Stimulated activated CD4-positive, alpha-beta T cell treated with anti-CD3 and anti-CD28 coated beads, Interleukin-4, amount 100 ng/mL, for 4 hours (primary cell): Measurements from ENCODE around the gene MAN2A1.
"Not testable (repeated sequence)": the region's sequence is repeated elsewhere in the genome, so short reads cannot be mapped to it uniquely, and the experiment has no call there.

Experiments used
- DNase-seq, 2 experiments: peaks; one replicate each; pipeline ENCODE4 v3.0.0-alpha.2; 2020

Gene MAN2A1

DNA sequence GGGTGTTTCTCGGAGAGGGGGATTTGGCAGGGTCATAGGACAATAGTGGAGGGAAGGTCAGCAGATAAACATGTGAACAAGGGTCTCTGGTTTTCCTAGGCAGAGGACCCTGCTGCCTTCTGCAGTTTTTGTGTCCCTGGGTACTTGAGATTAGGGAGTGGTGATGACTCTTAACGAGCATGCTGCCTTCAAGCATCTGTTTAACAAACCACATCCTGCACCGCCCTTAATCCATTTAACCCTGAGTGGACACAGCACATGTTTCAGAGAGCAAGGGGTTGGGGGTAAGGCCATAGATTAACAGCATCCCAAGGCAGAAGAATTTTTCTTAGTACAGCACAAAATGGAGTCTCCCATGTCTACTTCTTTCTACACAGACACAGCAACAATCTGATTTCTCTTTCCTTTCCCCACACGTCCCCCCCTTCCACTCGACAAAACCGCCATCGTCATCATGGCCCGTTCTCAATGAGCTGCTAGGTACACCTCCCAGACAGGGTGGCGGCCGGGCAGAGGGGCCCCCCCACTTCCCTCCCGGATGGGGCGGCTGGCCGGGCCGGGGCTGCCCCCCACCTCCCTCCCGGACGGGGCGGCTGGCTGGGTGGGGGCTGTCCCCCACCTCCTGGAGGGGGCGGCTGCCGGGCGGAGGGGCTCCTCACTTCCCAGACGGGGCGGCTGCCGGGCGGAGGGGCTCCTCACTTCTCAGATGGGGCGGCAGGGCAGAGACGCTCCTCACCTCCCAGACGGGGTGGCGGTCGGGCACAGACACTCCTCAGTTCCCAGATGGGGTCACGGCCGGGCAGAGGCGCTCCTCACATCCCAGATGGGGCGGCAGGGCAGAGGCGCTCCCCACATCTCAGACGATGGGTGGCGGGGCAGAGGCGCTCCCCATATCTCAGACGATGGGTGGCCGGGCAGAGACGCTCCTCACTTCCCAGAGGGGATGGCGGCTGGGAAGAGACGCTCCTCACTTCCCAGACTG is 142.8 kb downstream of the MAN2A1 start:
- DNase-seq: not testable (repeated sequence)

DNA sequence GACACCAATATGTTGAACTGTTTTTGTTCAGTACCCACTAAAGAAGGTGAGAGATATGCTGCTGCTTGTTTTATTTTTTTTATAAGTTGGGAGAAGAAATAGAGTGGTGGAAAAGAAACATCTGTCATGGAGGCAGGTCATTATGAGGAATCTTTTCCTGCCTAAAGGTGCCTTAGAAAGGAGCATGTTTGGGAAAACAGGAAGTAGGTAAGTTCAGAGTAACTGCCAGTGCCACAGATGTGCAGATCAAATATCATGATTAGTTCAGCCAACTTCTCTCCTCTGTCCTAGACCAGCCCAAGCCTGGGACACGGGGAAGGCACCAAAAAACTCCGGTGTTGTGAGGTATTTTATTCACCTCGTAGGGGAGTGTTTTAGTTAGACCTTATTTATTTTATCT is 144.2 kb downstream of the MAN2A1 start:
- DNase-seq: no peak

DNA sequence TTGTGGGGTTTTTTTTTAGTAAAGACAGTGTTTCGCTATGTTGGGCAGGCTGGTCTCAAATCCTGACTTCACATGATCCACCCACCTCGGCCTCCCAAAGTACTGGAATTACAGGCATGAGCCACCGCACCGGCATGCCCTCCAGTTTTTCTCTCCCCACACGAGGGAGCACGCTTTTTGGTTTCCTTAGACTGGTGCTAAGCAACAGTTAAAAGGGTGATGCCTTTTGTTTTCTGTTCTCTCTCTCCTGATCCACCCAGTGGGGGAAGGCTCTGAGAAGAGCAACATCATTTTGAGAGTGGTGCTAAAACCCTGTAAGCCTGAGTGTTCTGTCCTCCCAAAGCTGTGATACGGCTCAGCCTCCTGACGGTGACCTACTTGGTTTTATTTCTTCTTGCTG is 146.6 kb downstream of the MAN2A1 start:
- DNase-seq: no peak

DNA sequence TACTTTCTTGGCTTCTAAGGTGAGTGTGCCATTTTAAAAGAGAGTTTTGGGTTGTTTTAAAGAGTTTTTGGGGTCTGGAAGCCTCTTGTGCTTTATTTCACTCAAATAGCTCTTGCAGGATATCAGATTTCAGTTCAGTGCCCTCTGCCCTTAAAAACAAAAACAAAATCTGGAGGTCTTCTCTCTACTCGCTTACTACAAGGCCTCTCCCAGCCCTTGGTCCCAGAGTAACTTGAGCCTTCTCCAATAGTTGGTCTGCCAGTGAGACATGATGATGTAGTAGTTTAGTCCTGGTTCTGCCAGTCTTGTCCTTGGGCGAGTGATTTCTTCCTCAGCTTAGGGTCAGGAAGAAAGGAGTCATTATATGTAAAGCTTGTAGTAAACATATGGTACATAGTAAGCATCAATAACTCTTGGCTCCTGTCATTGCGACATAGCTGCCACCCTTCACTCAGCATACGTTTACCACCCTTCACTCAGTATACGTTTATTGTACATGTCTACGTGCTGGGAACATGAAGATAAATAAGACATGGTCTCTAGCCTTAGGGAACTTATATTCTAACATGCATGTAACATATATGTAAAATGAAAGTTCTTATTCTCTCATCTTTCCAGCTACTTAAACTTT is 147.6 kb downstream of the MAN2A1 start:
- no peak for DNase-seq

DNA sequence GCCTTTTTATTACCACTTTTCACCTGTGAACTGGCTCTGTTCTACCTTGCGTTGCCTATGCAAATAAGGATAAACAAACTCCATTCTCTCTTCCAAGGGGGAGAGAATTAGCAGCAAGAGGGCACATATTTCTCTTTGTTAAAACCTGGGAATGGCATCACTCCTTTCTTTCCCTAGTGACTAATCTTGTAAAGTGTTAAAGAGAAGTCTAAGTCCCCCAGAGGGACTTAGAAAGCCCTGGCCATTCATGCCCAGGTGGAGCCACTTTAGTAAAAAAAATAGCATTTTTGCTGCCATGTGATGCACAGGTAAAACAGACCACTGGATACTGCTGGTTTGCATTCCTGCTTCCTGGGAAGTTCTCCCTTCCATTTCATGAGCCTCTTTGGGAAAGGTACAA is 148.4 kb downstream of the MAN2A1 start:
- DNase-seq: no peak

DNA sequence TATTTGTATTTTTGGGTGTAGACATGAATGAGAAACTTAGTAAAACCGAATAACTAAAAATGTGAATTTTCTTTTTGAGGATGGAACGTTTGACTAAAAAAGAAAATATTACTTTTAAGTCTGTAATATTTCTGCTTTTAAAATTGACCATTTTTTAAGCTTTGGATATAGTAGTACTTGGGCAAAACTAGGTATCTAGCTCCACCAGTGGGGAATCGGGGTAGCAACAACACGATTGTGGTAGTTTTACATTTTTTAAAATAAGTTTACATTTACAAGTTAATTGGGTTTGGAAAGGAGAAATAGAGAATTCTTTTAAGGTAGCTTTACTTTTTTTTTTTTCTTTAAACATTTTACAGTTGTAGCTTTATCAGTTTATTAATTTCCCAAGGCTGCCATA is 154.4 kb downstream of the MAN2A1 start:
- DNase-seq: no peak

DNA sequence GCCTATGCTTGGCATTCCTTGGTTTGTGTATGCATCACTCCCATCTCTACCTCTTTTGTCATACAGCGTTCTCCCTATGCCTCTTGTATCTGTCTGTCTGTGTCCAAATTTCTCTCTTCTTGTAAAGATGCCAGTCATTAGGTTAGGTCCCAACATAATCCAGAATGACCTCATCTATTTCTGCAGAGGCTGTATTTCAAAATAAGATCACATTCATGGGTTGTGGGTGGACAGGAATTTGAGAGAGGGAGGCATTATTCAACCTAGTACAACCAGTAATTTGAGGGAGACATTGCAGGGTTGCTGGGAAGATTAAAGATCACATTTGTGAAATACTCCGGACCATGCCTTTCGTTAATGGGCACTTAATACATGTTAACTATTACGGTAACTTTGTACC is 155.0 kb downstream of the MAN2A1 start:
- no peak for DNase-seq

DNA sequence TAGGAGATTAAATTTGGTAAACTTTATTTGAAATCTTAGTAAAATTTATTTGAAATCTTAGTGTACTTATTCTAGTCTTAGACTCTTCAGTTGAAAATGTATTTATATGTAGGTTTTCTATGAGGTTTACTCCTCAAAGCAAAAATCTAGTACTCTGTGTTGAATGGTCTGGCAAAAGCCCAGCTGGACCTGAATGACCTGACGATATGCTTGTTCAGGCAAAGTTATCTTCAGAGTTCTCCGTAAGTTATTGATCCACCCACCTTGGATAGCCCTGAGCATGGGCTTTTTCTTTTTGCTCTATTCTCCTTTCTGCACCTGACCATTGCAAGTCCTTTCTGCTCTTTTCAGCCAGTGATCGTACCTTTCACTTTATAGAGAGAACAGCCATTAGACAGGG is 158.4 kb downstream of the MAN2A1 start:
- no peak for DNase-seq

DNA sequence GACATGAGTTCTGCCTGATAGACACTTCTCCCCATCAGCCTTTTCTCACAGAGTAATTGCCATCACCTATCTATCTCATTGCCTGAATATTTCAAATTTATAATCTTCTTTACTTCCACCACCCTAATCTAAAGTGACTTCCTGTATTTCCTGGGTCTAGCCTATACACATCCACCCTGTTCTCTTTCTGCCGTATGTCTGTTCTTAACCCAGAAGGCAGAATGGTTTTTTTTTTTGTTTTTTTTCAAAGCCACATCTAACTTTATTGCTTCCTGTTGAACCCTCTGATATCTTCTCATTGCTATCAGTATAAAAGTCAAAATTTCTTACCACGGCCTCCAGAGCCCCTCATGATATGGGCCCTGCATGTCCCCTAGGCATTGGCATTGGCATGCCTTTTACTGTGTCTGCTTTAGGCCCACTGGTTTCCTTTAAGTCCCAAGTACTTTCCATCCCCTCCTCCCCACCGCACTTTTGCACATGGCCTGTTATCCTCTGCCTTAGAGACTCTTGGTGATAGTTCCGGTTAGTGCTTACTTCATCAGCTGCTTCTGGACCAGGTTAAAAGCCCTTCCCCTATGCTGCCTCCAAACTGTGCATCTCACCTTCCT is 159.9 kb downstream of the MAN2A1 start:
- DNase-seq: no peak

DNA sequence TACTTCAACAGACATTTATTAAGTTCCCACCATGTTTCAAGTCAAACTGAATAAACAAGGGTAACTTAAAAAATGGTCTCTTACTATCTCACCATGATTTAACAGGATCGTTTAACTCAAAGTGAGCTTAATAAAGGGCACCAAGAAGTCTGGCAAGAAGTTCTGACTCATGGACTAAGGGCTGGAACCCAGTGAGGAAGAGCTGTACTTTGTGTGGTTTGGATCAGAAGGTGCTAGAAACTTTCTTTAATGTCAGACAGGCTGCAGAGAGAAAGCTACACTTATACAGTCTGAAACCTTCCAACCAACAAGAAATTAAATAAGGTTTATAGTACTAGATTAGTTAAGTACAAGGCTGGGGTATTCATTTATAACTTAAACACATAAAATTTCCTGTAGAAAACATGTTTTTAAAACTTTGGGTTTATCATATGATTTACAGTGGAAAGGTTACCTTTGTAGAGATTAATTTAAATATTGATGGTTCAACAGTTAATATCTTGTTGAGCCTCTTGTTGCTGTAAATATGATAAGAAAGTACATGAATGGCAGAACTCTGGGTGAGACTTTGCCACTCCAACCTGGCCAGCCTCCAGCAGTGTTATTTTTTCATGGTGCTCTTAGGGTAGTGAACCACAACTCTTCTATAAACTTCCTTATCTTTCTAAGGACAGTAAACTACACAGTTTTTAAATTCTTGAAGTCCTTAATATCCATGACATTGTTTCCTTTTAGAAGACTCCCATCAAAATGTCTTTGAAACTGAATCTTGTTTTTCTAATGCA is 162.8 kb downstream of the MAN2A1 start:
- no peak for DNase-seq

DNA sequence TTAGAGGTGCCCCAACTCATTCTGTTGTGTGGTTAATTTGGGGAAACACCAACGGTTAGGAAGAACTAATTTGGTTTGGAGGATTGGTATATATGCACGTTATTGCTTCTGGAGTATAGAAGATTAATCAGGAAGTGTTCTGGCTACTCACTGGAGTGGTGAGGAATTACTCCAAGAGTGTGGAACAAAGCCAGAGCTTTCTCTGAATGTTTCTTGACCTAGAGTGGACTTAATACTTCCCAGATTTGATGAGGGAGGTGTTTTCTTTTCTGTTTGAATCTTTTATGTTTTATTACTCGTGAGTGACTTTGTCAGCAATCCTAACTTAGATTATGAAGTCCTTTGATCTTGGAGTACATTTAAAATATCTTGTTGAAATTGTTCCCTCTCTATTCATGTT is 163.7 kb downstream of the MAN2A1 start:
- no peak for DNase-seq

DNA sequence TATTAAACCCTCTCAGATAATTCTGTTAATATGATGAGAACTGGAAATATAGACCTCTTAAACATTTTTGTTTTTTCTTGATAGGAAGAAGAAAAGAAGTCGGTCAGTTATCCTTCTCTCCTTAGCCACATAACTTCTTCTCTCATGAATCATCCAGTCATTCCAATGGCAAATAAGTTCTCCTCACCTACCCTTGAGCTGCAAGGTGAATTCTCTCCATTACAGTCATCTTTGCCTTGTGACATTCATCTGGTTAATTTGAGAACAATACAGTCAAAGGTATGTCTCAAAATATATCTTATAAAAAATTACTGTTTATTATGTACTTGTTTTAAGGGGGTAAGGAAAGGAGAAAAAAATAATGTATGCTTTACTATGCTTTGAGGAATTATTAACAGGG is 165.3 kb downstream of the MAN2A1 start:
- no peak for DNase-seq

DNA sequence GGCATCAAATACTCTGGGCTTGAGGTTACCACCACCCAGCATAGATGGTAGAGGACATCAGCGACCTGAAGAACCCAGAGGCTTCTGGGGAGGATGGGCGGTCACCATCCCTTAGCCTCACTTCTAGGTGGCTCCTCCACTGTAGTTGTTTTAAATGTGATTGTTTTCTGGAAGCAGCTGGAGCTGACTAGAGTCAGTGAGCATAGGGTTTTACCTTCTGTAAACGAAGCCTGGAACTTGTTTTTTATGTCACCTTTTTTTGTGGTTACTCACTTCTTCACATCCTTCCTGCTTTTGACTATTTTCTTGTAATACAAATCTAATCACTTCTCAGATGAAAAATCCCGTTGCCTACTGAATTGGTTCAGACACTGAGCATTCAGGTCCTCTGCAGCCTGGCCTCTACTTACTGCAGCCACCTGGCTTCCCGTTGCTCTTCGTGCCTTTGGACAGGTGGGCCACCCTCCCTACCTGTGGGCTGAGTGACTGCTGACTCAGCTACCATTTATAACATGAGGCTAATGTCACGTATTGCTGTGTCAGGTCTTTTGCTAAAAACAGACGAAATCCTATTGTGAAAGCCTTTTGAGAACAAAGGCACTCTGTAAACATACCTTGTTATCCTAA is 167.8 kb downstream of the MAN2A1 start:
- DNase-seq: no peak

DNA sequence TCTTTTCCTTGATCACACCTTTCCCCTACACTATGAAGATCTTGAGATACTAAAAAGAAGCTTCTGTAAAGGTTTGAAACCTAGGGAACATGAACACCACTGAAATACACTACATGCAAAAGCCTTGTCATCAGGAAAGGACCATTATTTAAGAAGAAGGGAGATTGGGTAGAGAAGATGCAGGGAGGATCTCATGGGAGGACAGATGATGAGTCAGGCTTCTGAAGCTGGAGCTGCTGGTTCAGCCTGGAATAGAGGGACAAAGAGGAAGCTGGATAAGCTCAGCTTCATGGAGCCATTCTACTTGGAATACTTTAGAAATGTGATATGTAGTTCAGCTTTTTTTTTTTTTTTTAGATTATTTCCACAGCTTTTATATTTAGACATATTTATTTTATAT is 169.8 kb downstream of the MAN2A1 start:
- DNase-seq: no peak

DNA sequence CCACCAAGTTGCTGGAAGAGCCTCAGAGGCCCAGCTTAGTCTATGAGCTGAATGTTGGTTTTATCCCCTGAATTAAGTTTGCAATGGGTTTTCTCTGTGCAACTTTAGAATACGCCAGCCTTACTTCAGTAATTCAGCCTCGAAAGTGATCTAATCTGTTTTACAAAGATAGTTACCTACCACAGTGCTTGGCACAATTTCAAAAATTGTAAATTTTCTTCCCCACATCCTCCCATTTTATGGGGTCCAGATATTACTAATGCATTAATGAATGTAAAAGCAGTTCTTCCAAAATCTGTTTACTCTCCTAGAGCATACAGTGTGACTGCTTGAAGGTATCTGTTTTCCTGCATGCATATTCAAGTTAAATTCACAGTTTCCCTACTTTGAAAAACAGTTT is 172.6 kb downstream of the MAN2A1 start:
- DNase-seq: no peak

DNA sequence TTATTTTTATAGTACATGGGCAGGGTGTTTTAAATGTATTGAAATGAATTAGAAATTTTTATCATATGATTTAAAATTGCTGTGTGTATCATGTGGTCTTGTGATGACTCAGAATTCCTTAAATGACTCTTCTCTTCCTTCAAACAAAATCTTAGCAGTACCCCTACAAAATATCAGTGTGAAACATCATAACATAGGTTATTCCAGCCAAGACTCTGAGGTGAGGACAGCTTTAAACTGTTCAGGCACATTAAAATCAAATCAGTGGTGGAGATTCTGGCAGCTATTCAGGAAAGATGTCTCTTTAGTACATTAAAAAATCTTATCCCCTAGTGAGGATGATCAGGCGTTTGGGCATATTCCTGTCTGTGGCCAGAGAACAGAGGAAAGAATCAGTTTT is 174.0 kb downstream of the MAN2A1 start:
- DNase-seq: no peak

DNA sequence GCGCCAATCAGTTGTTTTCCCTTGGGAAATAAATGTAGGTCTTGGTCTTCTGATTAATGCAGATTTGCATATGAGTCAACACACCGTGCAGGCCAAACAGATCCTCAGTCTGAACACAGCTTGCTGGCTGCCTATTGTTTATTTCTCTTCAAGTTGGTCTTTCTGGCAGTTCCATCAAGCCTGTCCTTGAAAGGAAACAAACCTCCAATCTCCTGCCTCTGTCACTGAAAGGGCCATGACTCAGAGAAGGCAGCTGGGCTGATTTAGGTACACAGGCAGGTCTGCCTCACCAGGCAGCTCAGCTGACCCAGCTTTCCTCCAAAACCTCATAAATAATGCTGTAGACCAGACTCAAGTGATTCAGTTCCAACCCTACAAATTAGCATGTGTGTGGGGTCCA is 175.9 kb downstream of the MAN2A1 start:
- no peak for DNase-seq

DNA sequence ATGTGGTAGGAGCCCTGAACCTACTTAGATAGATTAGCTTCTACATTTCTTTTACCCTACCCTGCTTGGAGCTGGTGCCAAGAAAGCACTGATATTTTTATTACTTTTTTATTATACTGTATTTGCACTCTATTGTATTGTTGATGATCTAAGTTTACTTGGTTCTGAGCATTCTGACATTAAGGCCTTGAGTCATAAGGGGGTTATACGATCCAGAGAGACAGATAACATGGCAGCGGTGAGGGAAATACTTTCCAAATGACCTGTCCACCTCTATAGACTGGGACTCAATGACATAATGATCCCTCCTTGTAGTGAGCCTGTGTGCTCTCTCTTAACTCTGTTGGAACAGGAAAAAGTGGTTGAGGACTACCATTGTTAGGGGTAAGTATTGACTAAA is 176.3 kb downstream of the MAN2A1 start:
- no peak for DNase-seq

DNA sequence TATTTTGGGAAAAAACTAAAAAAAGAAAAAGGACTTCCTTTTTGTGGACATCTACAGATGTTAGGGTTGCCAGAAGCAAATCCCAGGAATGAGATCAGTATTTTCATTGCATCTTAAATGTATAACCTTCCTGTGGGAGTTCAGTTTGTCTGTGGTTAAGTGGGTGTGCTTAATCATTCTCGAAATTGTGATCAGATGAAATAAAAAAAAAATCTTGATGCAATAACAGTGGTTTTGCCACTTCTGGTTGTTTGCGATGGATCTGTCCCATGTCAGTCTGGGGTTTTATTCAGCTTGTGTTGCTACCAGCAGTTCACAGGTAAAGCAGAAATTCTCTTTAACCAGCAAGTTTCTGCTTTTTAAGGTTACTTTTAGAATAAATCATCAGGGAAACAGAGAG is 179.0 kb downstream of the MAN2A1 start:
- no peak for DNase-seq

DNA sequence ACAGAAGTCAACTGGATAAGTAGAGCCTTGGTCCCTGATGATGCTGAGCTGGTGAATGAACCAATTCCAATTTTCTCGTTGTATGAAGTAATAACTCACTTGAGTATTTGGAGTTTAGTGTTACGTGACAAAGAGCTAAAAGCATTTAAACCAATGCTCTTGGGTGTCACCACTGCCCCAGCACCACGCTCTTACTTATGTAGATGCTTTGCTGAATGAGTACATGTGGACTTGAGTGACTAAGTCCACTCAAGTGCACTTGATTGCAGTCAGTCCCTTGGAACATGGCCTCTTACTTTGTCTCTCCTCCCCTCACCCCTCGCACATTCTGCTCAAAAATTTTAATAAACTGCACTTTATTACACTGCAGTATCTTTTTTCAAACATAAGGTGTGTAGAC is 184.0 kb downstream of the MAN2A1 start:
- no peak for DNase-seq

DNA sequence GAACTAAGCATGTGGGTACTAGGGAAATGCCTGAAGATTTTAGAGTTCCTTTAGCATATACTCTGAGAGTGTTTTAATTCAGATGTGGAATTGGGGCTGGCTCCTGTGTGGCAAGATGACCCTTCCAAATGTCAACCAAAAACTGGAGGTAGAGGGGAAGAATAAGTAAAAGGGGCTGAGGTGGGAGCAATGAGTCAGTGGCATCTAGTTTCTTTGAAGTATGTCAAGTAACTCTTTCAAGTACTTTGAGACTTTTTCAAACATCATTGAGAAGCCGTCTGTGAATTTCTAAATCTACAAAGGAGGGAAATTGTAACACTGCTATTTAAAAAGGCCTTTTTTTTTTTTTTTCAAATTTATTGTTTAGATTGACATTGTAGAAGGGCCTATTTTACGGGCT is 184.4 kb downstream of the MAN2A1 start:
- no peak for DNase-seq

DNA sequence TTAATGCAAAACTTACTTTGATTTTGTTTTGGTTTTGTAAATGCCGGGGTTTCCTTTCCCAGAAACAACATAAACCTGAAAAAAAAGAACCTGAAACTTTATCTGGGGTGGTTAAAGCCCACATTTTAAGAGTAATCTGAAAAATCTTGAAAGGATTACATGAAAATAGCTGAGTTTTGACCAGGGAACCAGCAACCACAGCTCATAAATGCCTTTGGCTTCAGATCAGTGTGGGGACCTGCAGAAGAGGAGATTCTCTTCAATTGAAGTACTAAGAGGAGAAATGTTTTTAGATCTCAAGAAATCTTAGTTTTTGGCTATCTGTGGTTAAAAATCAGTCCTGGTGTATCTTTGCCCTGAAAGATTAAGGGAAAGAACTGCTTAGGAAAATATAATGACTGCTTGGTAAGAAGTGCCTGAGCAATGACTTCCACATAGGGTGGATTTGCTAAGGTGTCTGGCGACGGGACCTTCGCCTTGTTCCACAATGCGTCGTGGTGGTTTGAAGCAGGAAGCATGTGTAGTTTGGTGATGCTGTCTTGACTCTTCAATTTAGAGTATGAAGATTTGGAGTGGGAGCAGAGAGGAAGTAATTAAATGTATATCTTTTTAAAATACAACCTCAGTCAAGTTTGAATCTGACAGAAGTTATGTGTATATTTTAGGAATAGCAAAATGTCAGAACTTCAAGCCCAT is 186.5 kb downstream of the MAN2A1 start:
- no peak for DNase-seq
